T-cell (primary cell): Measurements from ENCODE around the gene KIAA0513. TPM values are rescaled to one million over a fixed set of nuclear protein-coding genes. Genes with fewer than 3 reads are reported as not detected.
"Not testable (repeated sequence)": the region's sequence is repeated elsewhere in the genome, so short reads cannot be mapped to it uniquely, and the experiment has no call there.

ENCODE experiments used
- ATAC-seq, 4 experiments: fragments of 200-7000 bp in 3 of 4; fragments of 150-1000 bp in 1 of 4; cut with Tn5 transposase; replicated peaks in 1 of 4; 1 replicate in 3 of 4; 2 replicates in 1 of 4; pipeline ENCODE4 v1.10.0; 2021; ENCODE audit warnings: moderate library complexity in 3 of 4, mild to moderate bottlenecking in 2 of 4, moderate number of reproducible peaks in 1 of 4
- CTCF ChIA-PET, 2 donors: fragments of 300-600 bp; sonication (Branson Sonifier 250); formaldehyde crosslinking; loops; one replicate each; lab custom pipeline; 2022; ENCODE audit warnings: antibody characterized with exemption in 2 of 2; lab: Charles Lee
- POLR2A ChIA-PET, 2 donors: fragments of 300-600 bp; sonication (Branson Sonifier 250); formaldehyde crosslinking; loops; one replicate each; lab custom pipeline; 2022; ENCODE audit warnings: antibody characterized with exemption in 2 of 2; lab: Charles Lee
- DNase-seq, 35 experiments: peaks; one replicate each; pipeline versions ENCODE4 v3.0.0 to v3.0.0-alpha.2; 2013 to 2023
- H3K27ac ChIP-seq: one replicate; pipeline ENCODE4 v1.5.1; 2013; ENCODE audit warnings: low read length
- H3K27me3 ChIP-seq, 2 experiments: replicated peaks in 1 of 2; 1 replicate in 1 of 2; 2 replicates in 1 of 2; pipeline versions ENCODE4 v1.6.1 to v1.7.0; 2013; ENCODE audit warnings: low read length in 1 of 2, mixed read lengths in 1 of 2; ENCODE audit not compliant: control insufficient read depth in 2 of 2, insufficient read depth in 2 of 2; ENCODE audit errors: extremely low read depth in 1 of 2
- H3K36me3 ChIP-seq, 2 donors: 1 replicate in 1 of 2; 2 replicates in 1 of 2; pipeline versions ENCODE4 v1.6.1 to v1.7.0; 2013; ENCODE audit warnings: low read length in 1 of 2; ENCODE audit not compliant: control insufficient read depth in 2 of 2, insufficient read depth in 1 of 2; ENCODE audit errors: extremely low read depth in 1 of 2
- H3K4me1 ChIP-seq, 2 experiments: 1 replicate in 1 of 2; 2 replicates in 1 of 2; pipeline versions ENCODE4 v1.6.1 to v1.7.0; 2013; ENCODE audit warnings: low read length in 2 of 2, mixed read lengths in 1 of 2; ENCODE audit not compliant: insufficient read depth in 2 of 2, control insufficient read depth in 1 of 2; ENCODE audit errors: extremely low read depth in 1 of 2
- H3K4me3 ChIP-seq, 2 donors: 1 replicate in 1 of 2; 2 replicates in 1 of 2; pipeline versions ENCODE4 v1.5.1 to v1.7.0; 2013; ENCODE audit warnings: mild to moderate bottlenecking in 2 of 2, low read length in 1 of 2, moderate library complexity in 1 of 2; ENCODE audit not compliant: control insufficient read depth in 1 of 2; ENCODE audit errors: extremely low read depth in 1 of 2
- H3K9me3 ChIP-seq: 2 replicates; pipeline ENCODE4 v1.7.0; 2013
- H3K27ac Mint-ChIP-seq, 2 donors: one replicate each; pipeline ENCODE4 v1.8.0; 2020 to 2021; ENCODE audit warnings: mild to moderate bottlenecking in 2 of 2, mixed read lengths in 2 of 2
- H3K27me3 Mint-ChIP-seq, 2 donors: one replicate each; pipeline ENCODE4 v1.8.0; 2021 to 2022; ENCODE audit warnings: mixed read lengths in 2 of 2
- H3K36me3 Mint-ChIP-seq: one replicate; pipeline ENCODE4 v1.8.0; 2021; ENCODE audit warnings: mixed read lengths
- H3K4me1 Mint-ChIP-seq, 3 donors: one replicate each; pipeline ENCODE4 v1.8.0; 2020 to 2022; ENCODE audit warnings: mixed read lengths in 3 of 3, mild to moderate bottlenecking in 1 of 3
- H3K4me3 Mint-ChIP-seq, 3 donors: one replicate each; pipeline ENCODE4 v1.8.0; 2020 to 2022; ENCODE audit warnings: mild to moderate bottlenecking in 3 of 3, mixed read lengths in 3 of 3, moderate library complexity in 3 of 3
- H3K9me3 Mint-ChIP-seq, 3 donors: one replicate each; pipeline ENCODE4 v1.8.0; 2020 to 2022; ENCODE audit warnings: mixed read lengths in 3 of 3
- WGBS: methylation state at CpG from one replicate; pipeline ENCODE4 v1.1.5; 2013; ENCODE audit warnings: missing lambda C conversion rate; ENCODE audit not compliant: insufficient coverage; 5-methylcytosine and 5-hydroxymethylcytosine counted together
- total RNA-seq, 35 experiments: library from RNA in 6 of 35; stranded (reverse) in 6 of 35; fragments of 120-200 nt in 1 of 35; gene quantifications; one replicate each; pipeline versions ENCODE4 v1.2.1 to v1.2.4 and lab custom pipeline; 2013 to 2026

KIAA0513 gene
- total RNA-seq, 5 donors from 2014 or later (not counting 1 experiment from before 2014, with no cell fraction given): 9.2 to 19.7 (median 17.2) TPM

GRCh38 chr16:85048921-85049562 is 21.4 kb downstream of the KIAA0513 start:
- peaks cover 16% of the 10 kb centered on the region for H3K36me3 Mint-ChIP-seq
- H3K27me3 Mint-ChIP-seq: no peaks in the 10 kb centered on the region
- H3K27ac Mint-ChIP-seq: peak overlapping the region in 1 of 2 donors; percentile 86
- DNase-seq: no peak
- Histone ChIP-seq H3K4me1 (peaks cover 10 to 24% of the 10 kb centered on the region in 2 experiments), H3K27me3 (no peaks in the 10 kb centered on the region), H3K9me3 (no peaks in the 10 kb centered on the region), H3K36me3 (peaks cover 2 to 8% of the 10 kb centered on the region in 2 donors), H3K4me3 (no peak overlapping the region), H3K27ac (no peak overlapping the region)
- no peak for ATAC-seq
- H3K4me1 Mint-ChIP-seq: peaks cover 30 to 36% (median 33%) of the 10 kb centered on the region in 3 donors
- 87% methylated on average over 9 of the region's 17 CpGs for WGBS
- H3K9me3 Mint-ChIP-seq: no peaks in the 10 kb centered on the region
- CTCF ChIA-PET: no interaction called here
- H3K4me3 Mint-ChIP-seq: no peak overlapping the region
- POLR2A ChIA-PET: interaction anchor here in 1 of 2 donors (0.6 kb wide), 1 partner anchor 317 kb away, joined by 6 read pairs; no protein-coding TSS in a partner anchor

GRCh38 chr16:85049706-85050305 is 22.2 kb downstream of the KIAA0513 start:
- peaks cover 10 to 30% of the 10 kb centered on the region in 2 experiments for H3K4me1 ChIP-seq
- no peak overlapping the region for H3K4me3 ChIP-seq
- H3K36me3 ChIP-seq: peaks cover 2 to 4% of the 10 kb centered on the region in 2 donors
- no peaks in the 10 kb centered on the region for H3K9me3 Mint-ChIP-seq
- no peak overlapping the region for H3K27ac ChIP-seq
- CTCF ChIA-PET: no interaction called here
- POLR2A ChIA-PET: no interaction called here
- H3K27me3 ChIP-seq: no peaks in the 10 kb centered on the region
- H3K27me3 Mint-ChIP-seq: no peaks in the 10 kb centered on the region
- ATAC-seq (no peak), DNase-seq (no peak)
- H3K4me1 Mint-ChIP-seq: peaks cover 34 to 38% (median 38%) of the 10 kb centered on the region in 3 donors
- peaks cover 16% of the 10 kb centered on the region for H3K36me3 Mint-ChIP-seq
- no peaks in the 10 kb centered on the region for H3K9me3 ChIP-seq
- 94% methylated on average over 8 of the region's 15 CpGs for WGBS
- H3K27ac Mint-ChIP-seq: no peak overlapping the region
- H3K4me3 Mint-ChIP-seq: no peak overlapping the region

GRCh38 chr16:85051067-85051581 is 23.5 kb downstream of the KIAA0513 start:
- peaks cover 12% of the 10 kb centered on the region for H3K36me3 Mint-ChIP-seq
- Histone ChIP-seq H3K27me3 (no peaks in the 10 kb centered on the region), H3K4me1 (peaks cover 19 to 35% of the 10 kb centered on the region in 2 experiments), H3K9me3 (no peaks in the 10 kb centered on the region), H3K36me3 (peaks cover 2 to 4% of the 10 kb centered on the region in 2 donors), H3K27ac (no peak overlapping the region), H3K4me3 (no peak overlapping the region)
- H3K27ac Mint-ChIP-seq: no peak overlapping the region
- no peaks in the 10 kb centered on the region for H3K27me3 Mint-ChIP-seq
- CTCF ChIA-PET: no interaction called here
- POLR2A ChIA-PET: no interaction called here
- 90% methylated on average over 7 of the region's 8 CpGs for whole genome bisulfite sequencing
- no peak for DNase-seq
- H3K4me1 Mint-ChIP-seq: peaks cover 44 to 50% (median 46%) of the 10 kb centered on the region in 3 donors
- ATAC-seq: no peak
- H3K9me3 Mint-ChIP-seq: no peaks in the 10 kb centered on the region
- no peak overlapping the region for H3K4me3 Mint-ChIP-seq

- ATAC-seq: no peak
- POLR2A ChIA-PET: no interaction called here
- no peak for DNase-seq
- Histone ChIP-seq H3K36me3 (peaks cover 2 to 4% of the 10 kb centered on the region in 2 donors), H3K9me3 (no peaks in the 10 kb centered on the region), H3K27me3 (no peaks in the 10 kb centered on the region), H3K4me1 (peaks cover 24 to 37% of the 10 kb centered on the region in 2 experiments), H3K4me3 (no peak overlapping the region), H3K27ac (no peak overlapping the region)
- H3K4me3 Mint-ChIP-seq: no peak overlapping the region
- peaks cover 6% of the 10 kb centered on the region for H3K36me3 Mint-ChIP-seq
- H3K4me1 Mint-ChIP-seq: peaks cover 44 to 50% (median 47%) of the 10 kb centered on the region in 3 donors
- no peaks in the 10 kb centered on the region for H3K9me3 Mint-ChIP-seq
- CTCF ChIA-PET: no interaction called here
- H3K27ac Mint-ChIP-seq: peak overlapping the region in 1 of 2 donors; percentile 34
- no peaks in the 10 kb centered on the region for H3K27me3 Mint-ChIP-seq
- WGBS: 95% methylated on average over 5 of the region's 8 CpGs
Measured at GRCh38 chr16:85051683-85052082, 24.1 kb downstream of the KIAA0513 start.

GRCh38 chr16:85052536-85052935 is 24.9 kb downstream of the KIAA0513 start:
- POLR2A ChIA-PET: no interaction called here
- Mint-ChIP-seq H3K4me3 (no peak overlapping the region), H3K4me1 (peaks cover 45 to 50% (median 48%) of the 10 kb centered on the region in 3 donors), H3K27me3 (no peaks in the 10 kb centered on the region), H3K27ac (peak overlapping the region in 1 of 2 donors; percentile 66), H3K9me3 (no peaks in the 10 kb centered on the region), H3K36me3 (peaks cover 6% of the 10 kb centered on the region)
- CTCF ChIA-PET: no interaction called here
- no peaks in the 10 kb centered on the region for H3K27me3 ChIP-seq
- peaks cover 24 to 38% of the 10 kb centered on the region in 2 experiments for H3K4me1 ChIP-seq
- 92% methylated on average over 5 of the region's 10 CpGs for WGBS
- H3K4me3 ChIP-seq: no peak overlapping the region
- peaks cover 0 to 2% of the 10 kb centered on the region in 2 donors for H3K36me3 ChIP-seq
- ATAC-seq (no peak), DNase-seq (no peak)
- H3K9me3 ChIP-seq: no peaks in the 10 kb centered on the region
- no peak overlapping the region for H3K27ac ChIP-seq

GRCh38 chr16:85054321-85054720 is 26.7 kb downstream of the KIAA0513 start:
- not testable (repeated sequence) for H3K27me3 ChIP-seq, H3K9me3 Mint-ChIP-seq, H3K36me3 ChIP-seq, H3K4me3 ChIP-seq, H3K36me3 Mint-ChIP-seq, H3K9me3 ChIP-seq, H3K27me3 Mint-ChIP-seq, ATAC-seq, H3K4me3 Mint-ChIP-seq, DNase-seq
- WGBS: no CpG with 5 or more reads among the region's 3 CpGs
- ChIA-PET CTCF (interaction anchor here (0.6 to 0.7 kb wide), 2 partner anchors 19 to 71 kb away, joined by 5 to 9 read pairs; no protein-coding TSS in a partner anchor), POLR2A (interaction anchor here (0.6 to 1.0 kb wide), 3 partner anchors 18 to 654 kb away, joined by 3 to 9 read pairs (median 7); no protein-coding TSS in a partner anchor)
- H3K4me1 ChIP-seq: peaks cover 20 to 41% of the 10 kb centered on the region in 2 experiments
- Mint-ChIP-seq H3K4me1 (peaks cover 42 to 49% (median 44%) of the 10 kb centered on the region in 3 donors), H3K27ac (peak overlapping the region; percentile 95 to 97)
- H3K27ac ChIP-seq: peak overlapping the region; percentile 92
